ENCODE data around the gene JMJD7.

DNA sequence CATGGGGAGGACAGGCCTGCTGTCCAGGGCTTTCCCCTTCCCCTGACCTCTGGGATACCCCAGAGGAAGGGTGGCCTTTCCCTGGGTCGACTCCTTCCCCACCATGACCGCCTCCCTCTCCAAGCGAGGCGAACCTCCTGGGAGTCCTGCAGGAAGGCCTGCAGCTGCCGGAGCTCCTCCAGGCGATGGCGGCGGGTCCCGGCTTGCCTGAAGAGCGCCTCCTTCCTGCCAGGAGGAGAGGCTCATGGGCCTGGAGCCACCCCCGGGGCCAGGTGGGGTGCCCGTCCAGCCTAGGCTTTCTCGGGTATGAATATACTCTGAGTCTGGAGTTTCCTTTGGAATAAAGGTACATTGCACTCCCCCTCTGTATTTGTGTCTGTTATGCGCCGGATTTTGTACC is 30.9 kb downstream of the JMJD7 start:
- TF ChIP-seq, protein P1, sequence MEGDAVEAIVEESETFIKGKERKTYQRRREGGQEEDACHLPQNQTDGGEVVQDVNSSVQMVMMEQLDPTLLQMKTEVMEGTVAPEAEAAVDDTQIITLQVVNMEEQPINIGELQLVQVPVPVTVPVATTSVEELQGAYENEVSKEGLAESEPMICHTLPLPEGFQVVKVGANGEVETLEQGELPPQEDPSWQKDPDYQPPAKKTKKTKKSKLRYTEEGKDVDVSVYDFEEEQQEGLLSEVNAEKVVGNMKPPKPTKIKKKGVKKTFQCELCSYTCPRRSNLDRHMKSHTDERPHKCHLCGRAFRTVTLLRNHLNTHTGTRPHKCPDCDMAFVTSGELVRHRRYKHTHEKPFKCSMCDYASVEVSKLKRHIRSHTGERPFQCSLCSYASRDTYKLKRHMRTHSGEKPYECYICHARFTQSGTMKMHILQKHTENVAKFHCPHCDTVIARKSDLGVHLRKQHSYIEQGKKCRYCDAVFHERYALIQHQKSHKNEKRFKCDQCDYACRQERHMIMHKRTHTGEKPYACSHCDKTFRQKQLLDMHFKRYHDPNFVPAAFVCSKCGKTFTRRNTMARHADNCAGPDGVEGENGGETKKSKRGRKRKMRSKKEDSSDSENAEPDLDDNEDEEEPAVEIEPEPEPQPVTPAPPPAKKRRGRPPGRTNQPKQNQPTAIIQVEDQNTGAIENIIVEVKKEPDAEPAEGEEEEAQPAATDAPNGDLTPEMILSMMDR (IDR thresholded peaks at IDR 0.05) = no peak
- no peak for TF ChIP-seq EZH2 (IDR thresholded peaks at IDR 0.05; ENCODE audit: borderline replicate concordance, insufficient read depth, low read depth, low read length, poor library complexity, severe bottlenecking)

All from B cell (primary cell).